Brain pericyte (primary cell): ENCODE results near the gene DGCR8.

Experiments
- DNase-seq: peaks from one replicate; pipeline ENCODE4 v3.0.0-alpha.2; 2012; ENCODE audit warnings: low read depth, low spot score

The DGCR8 gene

DNA sequence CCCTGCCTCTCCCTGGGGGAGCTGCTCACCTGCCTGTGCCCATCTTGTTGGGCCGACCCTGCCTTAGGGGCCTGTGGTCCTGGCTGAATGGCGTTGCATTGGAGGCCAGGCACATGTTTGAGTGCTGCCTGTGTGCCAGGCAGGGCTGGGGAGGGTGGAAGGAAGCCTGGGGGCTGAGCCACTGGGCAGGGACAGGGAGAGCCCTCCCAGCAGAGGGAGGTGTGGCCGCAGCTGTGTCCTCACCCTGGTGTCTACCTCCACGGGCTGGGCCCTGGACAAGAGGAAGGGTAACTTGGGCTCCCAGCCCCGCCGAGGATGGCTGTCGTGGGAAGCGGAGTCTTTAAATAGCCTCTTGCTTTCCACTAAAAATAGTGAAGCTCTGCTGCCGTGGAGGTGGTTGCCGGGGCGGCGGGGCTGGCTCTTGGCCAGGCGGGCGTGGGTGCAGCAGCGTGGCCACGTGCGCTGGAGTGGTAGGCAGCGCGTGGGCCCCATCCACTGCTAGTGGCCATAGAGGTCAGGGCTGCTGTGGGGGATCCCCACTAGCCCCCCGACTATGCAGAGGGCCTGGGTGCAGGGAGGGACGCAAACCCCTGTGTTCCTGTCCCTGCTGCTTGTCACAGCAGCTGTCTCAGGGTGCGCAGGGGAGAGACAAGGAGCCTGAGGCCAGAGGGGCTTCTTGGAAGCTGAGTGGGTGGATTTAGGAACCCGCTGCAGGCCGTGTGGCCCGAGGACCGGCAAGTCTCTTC is 57.8 kb downstream of the DGCR8 start:
- DNase-seq = no peak

DNA sequence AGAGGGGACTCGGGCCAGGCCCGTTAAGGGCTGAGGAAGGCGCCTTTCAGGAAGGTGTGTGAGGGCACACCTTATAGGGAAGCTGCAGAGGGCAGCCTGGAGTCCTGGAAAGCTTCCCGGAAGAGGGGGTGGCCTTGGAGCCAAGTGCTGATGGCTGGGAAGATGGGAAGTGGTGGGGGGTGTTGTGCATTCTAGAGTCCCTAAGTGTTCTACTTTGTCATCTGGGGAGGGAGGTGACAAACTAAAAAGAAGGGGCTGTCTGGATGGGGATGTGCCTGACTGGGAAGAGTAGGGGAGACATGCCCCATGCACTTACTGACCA is 58.3 kb downstream of the DGCR8 start:
- DNase-seq = no peak

GRCh38 chr22:20138868-20139267 is 58.8 kb downstream of the DGCR8 start:
- DNase-seq = no peak

DNA sequence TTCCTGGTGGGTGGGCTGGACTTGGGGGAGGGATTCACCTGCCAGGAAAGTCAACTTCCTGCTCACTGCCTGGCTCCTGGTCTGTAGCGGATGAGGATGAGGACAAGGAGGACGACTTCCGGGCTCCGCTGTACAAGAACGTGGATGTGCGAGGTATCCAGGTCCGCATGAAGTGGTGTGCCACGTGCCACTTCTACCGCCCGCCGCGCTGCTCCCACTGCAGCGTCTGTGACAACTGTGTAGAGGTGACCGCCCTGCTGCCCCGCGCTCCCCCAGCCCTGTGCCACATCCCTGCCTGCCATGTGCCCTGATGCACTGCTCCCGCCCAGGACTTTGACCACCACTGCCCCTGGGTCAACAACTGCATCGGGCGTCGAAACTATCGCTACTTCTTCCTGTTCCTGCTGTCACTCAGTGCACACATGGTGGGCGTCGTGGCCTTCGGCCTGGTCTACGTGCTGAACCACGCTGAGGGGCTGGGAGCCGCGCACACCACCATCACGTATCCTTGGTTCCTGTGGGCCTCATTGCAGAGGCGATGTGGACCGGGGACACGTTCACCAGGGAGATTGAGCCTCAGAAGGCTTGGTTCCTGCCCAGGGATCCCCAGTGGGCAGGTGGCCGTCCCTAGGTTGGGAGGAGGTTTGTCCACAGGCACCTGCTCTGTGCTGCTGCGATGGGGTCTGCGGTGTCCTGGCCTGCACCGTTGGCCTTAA is 59.5 kb downstream of the DGCR8 start:
- no peak for DNase-seq

DNA sequence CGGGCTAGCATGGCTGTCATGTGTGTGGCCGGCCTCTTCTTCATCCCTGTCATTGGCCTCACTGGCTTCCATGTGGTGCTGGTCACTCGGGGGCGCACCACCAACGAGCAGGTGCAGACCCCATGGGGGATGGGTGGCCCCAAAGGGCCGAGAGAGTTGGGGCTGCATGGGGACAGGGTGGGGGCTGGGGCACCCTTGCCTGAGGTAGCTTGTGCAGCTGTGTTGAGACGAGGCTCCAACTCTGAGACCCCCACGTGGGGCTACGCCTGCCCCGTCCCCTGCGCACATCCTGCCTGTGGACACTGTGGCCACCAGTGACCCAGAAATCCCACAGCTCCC is 60.0 kb downstream of the DGCR8 start:
- no peak for DNase-seq

- no peak for DNase-seq
These were observed 60.5 kb downstream of the DGCR8 start for GRCh38 chr22:20140521-20140964.

DNA sequence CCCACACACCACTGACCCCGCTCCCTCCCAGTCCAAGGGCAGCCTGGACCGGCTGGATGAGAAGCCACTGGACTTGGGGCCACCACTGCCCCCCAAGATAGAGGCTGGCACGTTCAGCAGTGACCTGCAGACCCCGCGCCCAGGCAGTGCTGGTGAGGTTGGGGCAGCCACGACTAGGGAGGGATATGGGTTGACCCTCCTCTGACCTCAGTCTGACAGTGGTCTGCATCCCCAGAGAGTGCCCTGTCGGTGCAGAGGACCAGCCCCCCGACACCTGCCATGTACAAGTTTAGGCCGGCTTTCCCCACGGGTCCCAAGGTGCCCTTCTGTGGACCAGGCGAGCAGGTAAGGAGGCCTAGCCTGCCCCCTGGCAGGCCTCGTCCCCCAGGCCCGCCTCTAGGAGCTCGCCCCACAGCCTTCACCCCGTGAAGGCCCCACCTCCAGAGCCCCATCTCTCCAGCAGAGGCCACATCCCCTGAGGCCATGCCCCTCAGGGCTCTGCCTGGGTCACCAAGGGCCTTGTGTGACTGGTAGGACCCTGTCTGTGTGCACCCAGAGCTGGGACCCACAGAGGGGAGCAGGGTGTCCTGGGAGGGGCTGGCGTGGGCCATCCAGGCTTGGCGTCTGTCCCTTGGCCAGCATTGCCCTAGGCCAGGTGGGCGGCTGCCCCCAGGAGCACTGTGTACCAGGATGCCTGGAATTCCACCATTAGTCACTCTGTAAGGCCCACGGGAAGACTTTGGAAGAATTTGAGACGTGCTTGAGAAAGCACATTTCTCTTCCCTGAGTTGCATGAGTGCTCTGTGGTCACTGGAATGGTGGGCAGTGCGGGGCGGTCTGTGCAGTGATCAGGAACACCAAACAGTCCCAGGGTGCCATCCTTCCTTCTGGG is 61.4 kb downstream of the DGCR8 start:
- DNase-seq = no peak

GRCh38 chr22:20142711-20143621 is 62.9 kb downstream of the DGCR8 start:
- no peak for DNase-seq

- no peak for DNase-seq
These were observed 64.0 kb downstream of the DGCR8 start for GRCh38 chr22:20143883-20144665.

- DNase-seq = no peak
These were observed 65.3 kb downstream of the DGCR8 start for GRCh38 chr22:20145206-20145831.

GRCh38 chr22:20145832-20146223 is 65.8 kb downstream of the DGCR8 start:
- DNase-seq = no peak

GRCh38 chr22:20146777-20147176 is 66.7 kb downstream of the DGCR8 start:
- DNase-seq = no peak

DNA sequence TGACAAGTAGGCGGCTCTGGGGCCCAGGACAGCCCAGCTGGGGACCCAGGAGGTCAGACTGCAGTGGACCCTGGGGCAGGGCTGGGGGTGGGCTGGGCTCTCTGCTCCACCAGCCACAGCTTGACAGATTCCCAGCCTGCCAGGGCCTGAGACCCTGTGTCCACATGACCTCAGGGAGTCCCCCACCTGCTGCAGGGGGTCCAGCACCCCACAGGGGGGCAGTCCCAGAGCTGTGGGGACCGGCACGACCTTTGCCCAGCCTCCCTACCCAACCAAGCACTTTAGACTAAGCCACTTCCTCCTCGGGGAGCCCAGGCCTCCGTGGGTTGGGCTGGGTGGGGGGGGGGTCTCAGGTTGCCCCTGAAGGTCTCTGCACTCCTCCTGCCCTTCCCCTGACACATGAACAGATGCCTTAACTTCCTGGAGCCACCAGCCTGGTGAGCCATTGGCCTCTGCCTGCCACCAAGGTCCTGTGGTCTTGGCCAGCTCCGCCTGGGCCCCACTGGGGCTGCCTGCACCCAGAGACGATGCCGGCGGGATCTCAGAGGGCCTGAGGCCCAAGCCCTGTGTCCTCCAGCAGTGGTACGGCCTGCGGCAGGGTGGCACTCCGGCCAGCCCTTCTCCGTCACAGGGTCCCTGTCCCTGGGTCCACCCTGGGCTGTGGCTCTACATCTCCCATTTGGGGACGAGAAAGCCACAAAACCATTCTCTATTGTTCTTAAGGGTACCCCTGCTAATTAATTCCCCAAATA is 67.4 kb downstream of the DGCR8 start:
- DNase-seq = no peak

GRCh38 chr22:20148414-20148813 is 68.4 kb downstream of the DGCR8 start:
- no peak for DNase-seq

DNA sequence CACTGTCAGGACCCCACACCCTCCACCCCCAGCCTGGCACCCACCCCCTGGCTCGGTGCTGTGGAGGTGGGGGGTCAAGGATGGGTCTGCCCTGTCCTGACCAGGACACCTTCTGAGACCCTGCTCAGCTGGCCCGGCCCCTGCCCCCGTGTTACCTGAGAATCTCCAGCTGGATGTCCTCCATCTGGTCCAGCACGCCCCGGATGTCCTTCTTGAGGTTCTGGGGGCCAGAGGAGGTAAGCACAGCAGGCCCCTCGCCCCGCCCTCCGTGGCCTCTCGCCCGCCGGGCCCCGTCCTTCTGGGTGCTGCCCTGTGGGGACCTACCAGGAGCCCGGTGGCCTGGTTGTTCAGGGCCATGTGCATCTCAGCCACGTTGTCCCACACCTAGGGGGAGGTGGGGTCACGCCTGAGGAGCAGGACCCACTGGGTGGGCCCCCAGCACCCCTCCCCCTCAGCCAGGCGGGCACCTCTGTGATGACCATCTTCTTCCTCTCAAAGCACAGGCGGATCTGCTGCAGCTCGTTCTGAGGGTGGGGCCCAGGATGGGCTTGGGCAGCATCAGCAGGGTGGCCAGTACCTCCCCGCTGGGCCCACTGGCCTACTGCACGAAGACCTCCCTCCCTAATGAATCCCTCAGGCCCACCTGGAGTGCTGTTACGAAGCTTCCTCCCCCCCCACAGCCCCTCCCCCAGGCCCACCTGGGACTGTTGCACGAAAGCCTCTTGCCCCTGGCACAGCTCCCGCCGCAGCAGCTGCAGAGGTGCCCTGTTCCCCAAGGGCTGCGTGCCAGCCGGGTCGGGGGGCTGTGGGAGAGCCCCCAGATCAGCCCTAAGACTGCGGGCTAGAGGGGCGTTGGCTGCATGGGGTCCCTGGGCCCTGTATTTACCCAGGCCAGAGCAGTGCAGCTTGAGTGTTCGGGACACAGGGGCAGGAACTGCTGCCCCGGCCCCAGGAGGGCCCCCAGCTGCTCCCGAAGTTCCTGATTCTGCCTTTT is 69.5 kb downstream of the DGCR8 start:
- DNase-seq = no peak

GRCh38 chr22:20150381-20151275 is 70.6 kb downstream of the DGCR8 start, which contains the start of gene CCDC188:
TSS of gene CCDC188 (minus strand) at chr22:20151055. CDS start at chr22:20150986, 69 bp downstream.
- DNase-seq = no peak

GRCh38 chr22:20151276-20151588 is 71.2 kb downstream of the DGCR8 start:
- no peak for DNase-seq
